ENCODE measurements around the gene SLC44A3. TPM values are rescaled to one million over a fixed set of nuclear protein-coding genes. Genes with fewer than 3 reads are reported as not detected.
A peak's percentile ranks its signal among the peaks of the same experiment; 100 is the strongest.

The SLC44A3 gene
- total and polyA plus RNA-seq, 2 experiments from 2014 or later, result 2.9 to 4.5 TPM

DNA sequence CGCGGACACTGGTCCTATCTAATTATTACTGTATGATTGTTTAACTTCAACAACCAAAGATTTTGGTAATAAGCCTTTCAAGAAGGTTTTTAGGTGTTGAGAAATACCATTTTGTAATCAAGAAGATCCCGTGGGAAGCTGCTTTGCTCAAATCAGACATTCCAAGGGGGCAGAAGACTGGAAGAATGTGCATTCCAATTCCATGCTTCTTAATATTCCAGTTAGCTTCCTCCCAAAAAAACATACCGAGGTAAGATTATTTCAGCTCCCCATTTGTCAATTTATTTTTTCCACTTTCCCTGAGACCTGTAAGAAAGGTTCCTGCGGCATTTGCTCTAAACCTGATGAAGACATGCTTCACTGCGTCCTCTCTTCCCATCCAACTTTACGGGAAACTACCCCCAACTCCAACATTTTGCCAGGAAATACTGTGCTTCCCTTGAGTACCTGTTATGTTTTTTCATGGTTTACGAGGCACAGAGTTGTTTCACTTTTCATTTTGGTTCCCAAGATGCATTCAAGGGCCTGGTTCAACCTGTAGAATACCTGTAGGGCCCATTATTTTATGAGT, 102.7 kb downstream of the SLC44A3 start:
- peaks cover 61% of the 10 kb centered on the region for H3K4me1 ChIP-seq (ENCODE audit: insufficient read depth)

More for the DNA sequence above, 102.7 kb downstream of the SLC44A3 start:
- Mint-ChIP-seq H3K36me3 (ENCODE audit: low read depth) (peaks cover 33% of the 10 kb centered on the region), H3K9me3 (peaks cover 4% of the 10 kb centered on the region; the same call in 1 of the 3 replicates), H3K27me3 (ENCODE audit: insufficient read depth, low read depth, poor library complexity) (peaks cover 15% of the 10 kb centered on the region), H3K4me1 (peaks cover 66% of the 10 kb centered on the region), H3K27ac (0 out of 2 replicates have a peak overlapping the region, but pooled peaks have one; percentile 71), H3K4me3 (no peak overlapping the region; the same call in 2 of the 3 replicates)
- Histone ChIP-seq H3K27me3 (ENCODE audit: insufficient read depth) (no peaks in the 10 kb centered on the region), H3F3A (replicated peaks; ENCODE audit: low read depth) (peaks cover 4% of the 10 kb centered on the region), H3K4me3 (no peak overlapping the region), H4K20me1 (replicated peaks; ENCODE audit: insufficient read depth) (peaks cover 70% of the 10 kb centered on the region), H3K79me2 (replicated peaks; ENCODE audit: insufficient read depth) (peaks cover 84% of the 10 kb centered on the region), H2AFZ (no peak overlapping the region), H3K36me3 (ENCODE audit: insufficient read depth) (no peaks in the 10 kb centered on the region), H3K27ac (ENCODE audit: low read depth) (peak overlapping the region; percentile 68), H3K9me2 (ENCODE audit: insufficient read depth) (no peaks in the 10 kb centered on the region), H3K4me2 (peak overlapping the region; percentile 82)
- TF ChIP-seq, protein P1, sequence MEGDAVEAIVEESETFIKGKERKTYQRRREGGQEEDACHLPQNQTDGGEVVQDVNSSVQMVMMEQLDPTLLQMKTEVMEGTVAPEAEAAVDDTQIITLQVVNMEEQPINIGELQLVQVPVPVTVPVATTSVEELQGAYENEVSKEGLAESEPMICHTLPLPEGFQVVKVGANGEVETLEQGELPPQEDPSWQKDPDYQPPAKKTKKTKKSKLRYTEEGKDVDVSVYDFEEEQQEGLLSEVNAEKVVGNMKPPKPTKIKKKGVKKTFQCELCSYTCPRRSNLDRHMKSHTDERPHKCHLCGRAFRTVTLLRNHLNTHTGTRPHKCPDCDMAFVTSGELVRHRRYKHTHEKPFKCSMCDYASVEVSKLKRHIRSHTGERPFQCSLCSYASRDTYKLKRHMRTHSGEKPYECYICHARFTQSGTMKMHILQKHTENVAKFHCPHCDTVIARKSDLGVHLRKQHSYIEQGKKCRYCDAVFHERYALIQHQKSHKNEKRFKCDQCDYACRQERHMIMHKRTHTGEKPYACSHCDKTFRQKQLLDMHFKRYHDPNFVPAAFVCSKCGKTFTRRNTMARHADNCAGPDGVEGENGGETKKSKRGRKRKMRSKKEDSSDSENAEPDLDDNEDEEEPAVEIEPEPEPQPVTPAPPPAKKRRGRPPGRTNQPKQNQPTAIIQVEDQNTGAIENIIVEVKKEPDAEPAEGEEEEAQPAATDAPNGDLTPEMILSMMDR (conservative IDR thresholded peaks at IDR 0.05; ENCODE audit: low read depth in 2 of 2), result no peak
- TF ChIP-seq ZNF114 (CRISPR knock-in tag; IDR thresholded peaks at IDR 0.05) (no peak), REST (IDR thresholded peaks at IDR 0.05; ENCODE audit: unreplicated experiment) (no peak), EZH2phosphoT487 (IDR thresholded peaks at IDR 0.05; ENCODE audit: unreplicated experiment) (no peak), JUNB (IDR thresholded peaks at IDR 0.05; ENCODE audit: unreplicated experiment) (no peak), EZH2 (IDR thresholded peaks at IDR 0.05; ENCODE audit: low read depth, unreplicated experiment) (no peak), ZNF331 (CRISPR knock-in tag; IDR thresholded peaks at IDR 0.05; ENCODE audit: low read depth) (no peak), ZNF462 (CRISPR knock-in tag; IDR thresholded peaks at IDR 0.05) (no peak), CREB1 (CRISPR knock-in tag; IDR thresholded peaks at IDR 0.05; ENCODE audit: low read depth) (no peak), POLR2AphosphoS5 (IDR thresholded peaks at IDR 0.05; ENCODE audit: low read depth) (no peak), STAT1 (IDR thresholded peaks at IDR 0.05; ENCODE audit: unreplicated experiment) (no peak), NANOG (IDR thresholded peaks at IDR 0.05; ENCODE audit: borderline replicate concordance) (no peak)
- TF ChIP-seq, protein P2, sequence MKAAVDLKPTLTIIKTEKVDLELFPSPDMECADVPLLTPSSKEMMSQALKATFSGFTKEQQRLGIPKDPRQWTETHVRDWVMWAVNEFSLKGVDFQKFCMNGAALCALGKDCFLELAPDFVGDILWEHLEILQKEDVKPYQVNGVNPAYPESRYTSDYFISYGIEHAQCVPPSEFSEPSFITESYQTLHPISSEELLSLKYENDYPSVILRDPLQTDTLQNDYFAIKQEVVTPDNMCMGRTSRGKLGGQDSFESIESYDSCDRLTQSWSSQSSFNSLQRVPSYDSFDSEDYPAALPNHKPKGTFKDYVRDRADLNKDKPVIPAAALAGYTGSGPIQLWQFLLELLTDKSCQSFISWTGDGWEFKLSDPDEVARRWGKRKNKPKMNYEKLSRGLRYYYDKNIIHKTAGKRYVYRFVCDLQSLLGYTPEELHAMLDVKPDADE (IDR thresholded peaks at IDR 0.05), result no peak
- no peak for ATAC-seq
- DNase-seq (ENCODE audit: low spot score), result no peak

Measured in GM23338 (cell line).